ENCODE measurements around the gene COX7B2.

DNA sequence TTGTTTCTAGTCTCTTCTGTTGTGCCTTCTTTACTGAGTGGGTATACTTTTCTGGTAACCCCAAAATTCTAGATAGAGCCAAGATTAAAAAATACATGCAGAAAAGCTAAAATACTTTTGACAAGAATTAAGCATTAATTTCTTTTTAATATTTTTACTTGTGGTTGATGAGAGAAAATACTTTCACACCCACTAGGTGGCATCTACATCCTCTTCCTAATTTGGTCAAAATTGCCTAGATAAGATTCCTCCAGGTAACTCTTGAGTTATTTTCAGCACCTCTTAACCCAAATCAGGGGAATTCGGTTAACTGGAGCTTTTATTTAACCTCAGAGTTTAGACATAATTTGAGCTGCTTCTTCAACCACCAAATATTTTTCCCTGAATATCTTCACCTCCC lies 28.4 kb upstream of the COX7B2 start:
- TF ChIP-seq, protein P1, sequence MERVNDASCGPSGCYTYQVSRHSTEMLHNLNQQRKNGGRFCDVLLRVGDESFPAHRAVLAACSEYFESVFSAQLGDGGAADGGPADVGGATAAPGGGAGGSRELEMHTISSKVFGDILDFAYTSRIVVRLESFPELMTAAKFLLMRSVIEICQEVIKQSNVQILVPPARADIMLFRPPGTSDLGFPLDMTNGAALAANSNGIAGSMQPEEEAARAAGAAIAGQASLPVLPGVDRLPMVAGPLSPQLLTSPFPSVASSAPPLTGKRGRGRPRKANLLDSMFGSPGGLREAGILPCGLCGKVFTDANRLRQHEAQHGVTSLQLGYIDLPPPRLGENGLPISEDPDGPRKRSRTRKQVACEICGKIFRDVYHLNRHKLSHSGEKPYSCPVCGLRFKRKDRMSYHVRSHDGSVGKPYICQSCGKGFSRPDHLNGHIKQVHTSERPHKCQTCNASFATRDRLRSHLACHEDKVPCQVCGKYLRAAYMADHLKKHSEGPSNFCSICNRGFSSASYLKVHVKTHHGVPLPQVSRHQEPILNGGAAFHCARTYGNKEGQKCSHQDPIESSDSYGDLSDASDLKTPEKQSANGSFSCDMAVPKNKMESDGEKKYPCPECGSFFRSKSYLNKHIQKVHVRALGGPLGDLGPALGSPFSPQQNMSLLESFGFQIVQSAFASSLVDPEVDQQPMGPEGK (CRISPR knock-in tag; IDR thresholded peaks at IDR 0.05; ENCODE audit: borderline replicate concordance), result no peak
- TF ChIP-seq BACH2 (CRISPR knock-in tag; IDR thresholded peaks at IDR 0.05; ENCODE audit: borderline replicate concordance) (no peak), RARB (CRISPR knock-in tag; IDR thresholded peaks at IDR 0.05) (no peak), ZFP30 (CRISPR knock-in tag; IDR thresholded peaks at IDR 0.05) (no peak), TOX (CRISPR knock-in tag; IDR thresholded peaks at IDR 0.05; ENCODE audit: borderline replicate concordance) (no peak), ISL1 (CRISPR knock-in tag; IDR thresholded peaks at IDR 0.05) (no peak), CSDC2 (CRISPR knock-in tag; IDR thresholded peaks at IDR 0.05) (no peak), GLIS3 (CRISPR knock-in tag; IDR thresholded peaks at IDR 0.05) (no peak), ZNF8 (CRISPR knock-in tag; IDR thresholded peaks at IDR 0.05) (no peak), ZC3H10 (CRISPR knock-in tag; IDR thresholded peaks at IDR 0.05) (no peak)

Data from SK-N-SH treated with all-trans-retinoic acid at 6 μM for 48 hours (cell line).